ENCODE results near the gene GRK2. TPM values are rescaled to one million over a fixed set of nuclear protein-coding genes. Genes with fewer than 3 reads are reported as not detected.

GRK2 gene
- total RNA-seq, 3 donors from 2014 or later = 86.8 to 114 (median 106) TPM

- H3K36me3 ChIP-seq (ENCODE audit: low read depth) = no peaks in the 10 kb centered on the region
- no peak overlapping the region for H3K4me3 ChIP-seq
- H3K4me1 ChIP-seq (ENCODE audit: low read depth) = no peaks in the 10 kb centered on the region
- DNase-seq (no peak), ATAC-seq (no peak)
- intact Hi-C loops (cut with DNase I, micrococcal nuclease) = no loop called here
- TF ChIP-seq, protein P1, sequence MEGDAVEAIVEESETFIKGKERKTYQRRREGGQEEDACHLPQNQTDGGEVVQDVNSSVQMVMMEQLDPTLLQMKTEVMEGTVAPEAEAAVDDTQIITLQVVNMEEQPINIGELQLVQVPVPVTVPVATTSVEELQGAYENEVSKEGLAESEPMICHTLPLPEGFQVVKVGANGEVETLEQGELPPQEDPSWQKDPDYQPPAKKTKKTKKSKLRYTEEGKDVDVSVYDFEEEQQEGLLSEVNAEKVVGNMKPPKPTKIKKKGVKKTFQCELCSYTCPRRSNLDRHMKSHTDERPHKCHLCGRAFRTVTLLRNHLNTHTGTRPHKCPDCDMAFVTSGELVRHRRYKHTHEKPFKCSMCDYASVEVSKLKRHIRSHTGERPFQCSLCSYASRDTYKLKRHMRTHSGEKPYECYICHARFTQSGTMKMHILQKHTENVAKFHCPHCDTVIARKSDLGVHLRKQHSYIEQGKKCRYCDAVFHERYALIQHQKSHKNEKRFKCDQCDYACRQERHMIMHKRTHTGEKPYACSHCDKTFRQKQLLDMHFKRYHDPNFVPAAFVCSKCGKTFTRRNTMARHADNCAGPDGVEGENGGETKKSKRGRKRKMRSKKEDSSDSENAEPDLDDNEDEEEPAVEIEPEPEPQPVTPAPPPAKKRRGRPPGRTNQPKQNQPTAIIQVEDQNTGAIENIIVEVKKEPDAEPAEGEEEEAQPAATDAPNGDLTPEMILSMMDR (IDR thresholded peaks at IDR 0.05) = no peak
- no peaks in the 10 kb centered on the region for H3K9me3 ChIP-seq
These were observed 53.7 kb downstream of the GRK2 start for GRCh38 chr11:67320011-67320410.

DNA sequence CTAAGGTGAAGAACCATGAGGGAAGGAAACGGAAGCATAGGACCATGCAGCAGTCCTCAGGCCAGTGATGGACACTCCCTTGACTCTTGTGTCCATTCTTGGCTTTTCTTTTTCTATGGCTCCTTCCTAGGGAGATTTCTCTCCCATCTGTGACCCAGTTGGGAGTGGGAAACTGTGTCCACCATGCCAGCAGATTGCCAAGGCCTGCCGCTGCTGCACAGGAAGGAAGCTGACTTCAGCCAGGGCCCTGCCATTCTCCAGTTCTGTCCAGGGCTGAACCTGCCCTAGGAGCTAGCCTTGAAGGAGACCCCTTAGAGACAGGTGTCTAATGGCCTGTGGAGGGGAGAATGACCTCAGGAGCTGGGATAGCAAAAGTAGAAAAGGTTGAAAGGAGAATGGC, 54.4 kb downstream of the GRK2 start:
- Histone ChIP-seq H3K4me1 (ENCODE audit: low read depth) (no peaks in the 10 kb centered on the region), H3K4me3 (no peak overlapping the region), H3K36me3 (ENCODE audit: low read depth) (no peaks in the 10 kb centered on the region), H3K9me3 (no peaks in the 10 kb centered on the region)
- TF ChIP-seq, protein P1 (IDR thresholded peaks at IDR 0.05) = no peak
- no peak for DNase-seq
- intact Hi-C loops (cut with DNase I, micrococcal nuclease) = no loop called here
- no peak for ATAC-seq

- intact Hi-C loops (cut with DNase I, micrococcal nuclease) = no loop called here
- Histone ChIP-seq H3K36me3 (ENCODE audit: low read depth) (no peaks in the 10 kb centered on the region), H3K4me1 (ENCODE audit: low read depth) (no peaks in the 10 kb centered on the region), H3K4me3 (no peak overlapping the region), H3K9me3 (no peaks in the 10 kb centered on the region)
- TF ChIP-seq, protein P1 (IDR thresholded peaks at IDR 0.05) = no peak
- DNase-seq = no peak
- no peak for ATAC-seq
These were observed 55.1 kb downstream of the GRK2 start for GRCh38 chr11:67321313-67321871.

DNA sequence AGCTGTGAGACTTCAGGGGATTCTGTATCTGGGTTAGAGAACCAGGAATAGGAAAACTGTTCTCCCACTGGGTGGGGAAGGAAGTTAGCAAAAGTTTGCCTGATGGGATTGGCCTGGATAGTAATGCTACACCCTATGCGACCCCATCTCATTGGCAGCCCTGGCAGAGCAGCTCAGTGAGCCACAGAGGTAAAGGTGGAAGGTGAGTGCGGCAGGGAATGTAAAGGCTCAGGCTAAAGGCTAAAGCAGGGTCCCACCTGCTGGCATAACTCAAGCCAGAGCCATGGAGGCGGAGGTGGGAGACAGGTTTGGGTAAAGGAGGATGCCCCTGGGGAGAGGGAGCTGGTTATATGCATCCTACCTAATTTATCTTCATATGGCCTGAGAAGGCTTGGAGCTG, 55.8 kb downstream of the GRK2 start:
- no peaks in the 10 kb centered on the region for H3K9me3 ChIP-seq
- TF ChIP-seq, protein P1 (IDR thresholded peaks at IDR 0.05) = no peak
- no peaks in the 10 kb centered on the region for H3K36me3 ChIP-seq (ENCODE audit: low read depth)
- no peak overlapping the region for H3K4me3 ChIP-seq
- ATAC-seq = no peak
- intact Hi-C loops (cut with DNase I, micrococcal nuclease) = no loop called here
- no peaks in the 10 kb centered on the region for H3K4me1 ChIP-seq (ENCODE audit: low read depth)
- no peak for DNase-seq

- no peak for DNase-seq
- no peaks in the 10 kb centered on the region for H3K4me1 ChIP-seq (ENCODE audit: low read depth)
- TF ChIP-seq, protein P1 (IDR thresholded peaks at IDR 0.05) = no peak
- no peaks in the 10 kb centered on the region for H3K9me3 ChIP-seq
- H3K36me3 ChIP-seq (ENCODE audit: low read depth) = no peaks in the 10 kb centered on the region
- ATAC-seq = no peak
- intact Hi-C loops (cut with DNase I, micrococcal nuclease) = no loop called here
- H3K4me3 ChIP-seq = no peak overlapping the region
These were observed 57.3 kb downstream of the GRK2 start for GRCh38 chr11:67323526-67323925.

Measured in mucosa of descending colon (tissue), 3 donors.